Parathyroid adenoma (tissue), 2 donors: Measurements from ENCODE around the gene CHRNG.

Experiments
- H2AFZ ChIP-seq: fragments of 300-600 bp; sonication (generic); one replicate; pipeline ENCODE4 v1.7.0; 2017; ENCODE audit warnings: antibody characterized with exemption, mild to moderate bottlenecking
- H3K27ac ChIP-seq: fragments of 300-600 bp; sonication (generic); one replicate; pipeline ENCODE4 v1.7.0; 2017
- H3K27me3 ChIP-seq: fragments of 300-600 bp; sonication (generic); one replicate; pipeline ENCODE4 v1.7.0; 2017; ENCODE audit warnings: low read length; ENCODE audit not compliant: control insufficient read depth, insufficient read depth
- H3K36me3 ChIP-seq: fragments of 300-600 bp; sonication (generic); one replicate; pipeline ENCODE4 v1.7.0; 2017; ENCODE audit warnings: low read length; ENCODE audit not compliant: control insufficient read depth, insufficient read depth
- H3K4me1 ChIP-seq: fragments of 300-600 bp; sonication (generic); one replicate; pipeline ENCODE4 v1.7.0; 2017; ENCODE audit warnings: control low read depth
- H3K4me2 ChIP-seq: fragments of 300-600 bp; sonication (generic); one replicate; pipeline ENCODE4 v1.7.0; 2017; ENCODE audit warnings: low read length
- H3K4me3 ChIP-seq: fragments of 300-600 bp; sonication (generic); one replicate; pipeline ENCODE4 v1.7.0; 2017; ENCODE audit warnings: low read depth, low read length
- H3K79me2 ChIP-seq: fragments of 300-600 bp; sonication (generic); one replicate; pipeline ENCODE4 v1.7.0; 2017; ENCODE audit warnings: control low read depth
- H3K9ac ChIP-seq: fragments of 300-600 bp; sonication (generic); one replicate; pipeline ENCODE4 v1.7.0; 2017; ENCODE audit warnings: mild to moderate bottlenecking
- H3K9me3 ChIP-seq: fragments of 300-600 bp; sonication (generic); one replicate; pipeline ENCODE4 v1.7.0; 2017; ENCODE audit warnings: low read length; ENCODE audit not compliant: control insufficient read depth
- CTCF ChIP-seq: fragments of 300-600 bp; sonication (generic); IDR thresholded peaks from one replicate; pipeline ENCODE4 v1.7.0; 2017; ENCODE audit warnings: antibody characterized with exemption, mild to moderate bottlenecking
- donor health status: primary hyperparathyroidism.

The CHRNG gene

DNA sequence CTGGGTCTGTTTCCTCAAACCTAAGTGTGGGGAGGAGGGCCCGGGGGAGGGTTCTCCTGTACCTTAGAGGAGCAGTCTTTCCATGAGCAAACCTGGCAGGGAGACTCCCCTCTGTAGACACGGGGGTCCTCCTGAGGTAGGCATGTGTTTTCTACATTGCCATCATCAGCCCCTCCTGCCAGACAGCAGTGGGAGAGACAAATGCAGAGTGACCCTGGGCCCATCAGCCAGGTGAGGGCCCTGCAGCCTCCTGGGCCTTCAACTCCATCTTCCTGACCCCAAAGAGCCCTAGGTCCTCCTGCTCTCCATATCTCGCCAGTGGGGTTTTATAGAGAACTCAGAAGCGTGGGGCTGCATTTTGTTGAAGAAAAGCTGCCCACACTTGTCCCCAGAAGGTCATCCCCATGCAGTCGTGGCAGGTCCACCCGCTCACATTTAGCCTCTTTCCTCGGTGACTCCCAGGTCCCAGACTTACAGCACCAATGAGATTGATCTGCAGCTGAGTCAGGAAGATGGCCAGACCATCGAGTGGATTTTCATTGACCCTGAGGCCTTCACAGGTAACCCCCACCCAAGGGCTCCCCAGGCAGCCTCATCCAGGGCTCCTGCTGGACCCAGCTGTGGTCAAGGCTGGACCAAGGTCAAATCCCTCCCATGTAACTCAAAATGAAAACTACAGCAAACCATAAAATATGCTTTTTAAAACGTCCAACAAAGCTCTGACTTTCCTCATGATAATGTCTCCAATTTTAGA lies 2.6 kb downstream of the CHRNG start:
- Histone ChIP-seq H3K9me3 (no peaks in the 10 kb centered on the region), H3K9ac (no peak overlapping the region), H3K79me2 (no peaks in the 10 kb centered on the region), H3K36me3 (no peaks in the 10 kb centered on the region), H2AFZ (no peak overlapping the region), H3K27me3 (no peaks in the 10 kb centered on the region), H3K4me3 (no peak overlapping the region), H3K27ac (no peak overlapping the region), H3K4me1 (no peaks in the 10 kb centered on the region), H3K4me2 (no peak overlapping the region)
- no peak for TF ChIP-seq CTCF

DNA sequence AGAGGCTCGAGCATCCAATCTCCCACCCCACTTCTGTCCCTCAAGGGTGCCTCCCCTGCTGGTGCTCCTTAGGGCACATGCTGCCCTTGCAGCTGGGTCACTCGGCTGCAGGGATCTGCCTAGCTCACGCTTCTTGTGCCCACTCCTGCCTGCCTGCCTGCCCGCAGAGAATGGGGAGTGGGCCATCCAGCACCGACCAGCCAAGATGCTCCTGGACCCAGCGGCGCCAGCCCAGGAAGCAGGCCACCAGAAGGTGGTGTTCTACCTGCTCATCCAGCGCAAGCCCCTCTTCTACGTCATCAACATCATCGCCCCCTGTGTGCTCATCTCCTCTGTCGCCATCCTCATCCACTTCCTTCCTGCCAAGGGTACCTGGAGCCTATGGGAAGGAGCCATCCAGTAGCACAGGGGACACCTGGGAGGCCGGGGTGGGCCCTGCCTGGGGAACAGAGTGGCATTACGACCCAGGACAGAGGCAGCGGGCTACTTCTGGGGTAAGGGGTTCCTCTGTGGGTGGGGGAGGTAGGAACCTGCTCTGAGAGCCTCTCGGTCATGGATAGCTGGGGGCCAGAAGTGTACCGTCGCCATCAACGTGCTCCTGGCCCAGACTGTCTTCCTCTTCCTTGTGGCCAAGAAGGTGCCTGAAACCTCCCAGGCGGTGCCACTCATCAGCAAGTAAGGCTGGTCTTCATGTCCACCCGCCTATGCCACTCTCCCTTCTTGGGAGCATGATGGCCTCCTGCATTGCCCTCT lies 3.4 kb downstream of the CHRNG start:
- TF ChIP-seq CTCF = no peak
- Histone ChIP-seq H3K4me2 (no peak overlapping the region), H3K4me1 (no peaks in the 10 kb centered on the region), H3K9me3 (no peaks in the 10 kb centered on the region), H3K36me3 (no peaks in the 10 kb centered on the region), H3K4me3 (no peak overlapping the region), H3K27me3 (no peaks in the 10 kb centered on the region), H2AFZ (no peak overlapping the region), H3K9ac (no peak overlapping the region), H3K79me2 (no peaks in the 10 kb centered on the region), H3K27ac (no peak overlapping the region)

- no peak for TF ChIP-seq CTCF
Observed at GRCh38 chr2:232543491-232543890, 4.0 kb downstream of the CHRNG start.

DNA sequence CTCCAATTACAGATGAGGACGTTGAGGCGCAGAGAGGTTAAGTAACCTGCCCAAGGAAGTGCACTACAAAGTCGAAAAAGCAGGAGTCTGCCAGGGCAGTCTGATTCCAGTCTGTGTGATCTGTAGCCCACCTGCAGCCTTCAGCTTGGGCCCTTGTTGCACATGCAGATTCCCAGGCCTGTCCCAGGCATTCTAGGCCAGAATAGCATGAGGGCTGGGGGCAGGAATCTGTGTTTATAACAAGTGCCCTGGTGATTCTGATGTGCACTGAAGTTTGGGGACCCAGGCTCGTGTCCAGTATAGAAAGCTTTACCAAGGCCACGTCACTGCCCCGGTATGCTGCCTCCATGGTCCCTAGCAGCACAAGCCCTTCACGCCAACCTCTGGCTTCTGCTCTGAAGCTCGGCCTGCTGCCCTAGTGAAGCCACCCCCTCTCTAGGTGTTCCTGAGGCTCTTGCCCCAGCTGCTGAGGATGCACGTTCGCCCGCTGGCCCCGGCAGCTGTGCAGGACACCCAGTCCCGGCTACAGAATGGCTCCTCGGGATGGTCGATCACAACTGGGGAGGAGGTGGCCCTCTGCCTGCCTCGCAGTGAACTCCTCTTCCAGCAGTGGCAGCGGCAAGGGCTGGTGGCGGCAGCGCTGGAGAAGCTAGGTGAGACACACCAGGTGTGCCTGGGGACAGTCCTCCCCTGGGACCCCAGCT lies 4.6 kb downstream of the CHRNG start:
- H3K36me3 ChIP-seq = no peaks in the 10 kb centered on the region

More at GRCh38 chr2:232543491-232543890, 4.0 kb downstream of the CHRNG start:
- Histone ChIP-seq H3K9ac (no peak overlapping the region), H3K9me3 (no peaks in the 10 kb centered on the region), H3K27me3 (no peaks in the 10 kb centered on the region), H3K4me2 (no peak overlapping the region), H3K27ac (no peak overlapping the region), H2AFZ (no peak overlapping the region), H3K36me3 (no peaks in the 10 kb centered on the region), H3K79me2 (no peaks in the 10 kb centered on the region), H3K4me1 (no peaks in the 10 kb centered on the region), H3K4me3 (no peak overlapping the region)

More for the DNA sequence above, 4.6 kb downstream of the CHRNG start:
- Histone ChIP-seq H3K4me2 (no peak overlapping the region), H3K9ac (no peak overlapping the region), H3K27me3 (no peaks in the 10 kb centered on the region), H3K27ac (no peak overlapping the region), H2AFZ (no peak overlapping the region), H3K9me3 (no peaks in the 10 kb centered on the region), H3K4me1 (no peaks in the 10 kb centered on the region), H3K79me2 (no peaks in the 10 kb centered on the region), H3K4me3 (no peak overlapping the region)
- no peak for TF ChIP-seq CTCF
